NCI-H510A (cell line): ENCODE data around the gene UBFD1.
"Not testable (repeated sequence)": the region's sequence is repeated elsewhere in the genome, so short reads cannot be mapped to it uniquely, and the experiment has no call there.

Experiments used
- DNase-seq: peaks from one replicate; lab custom pipeline; 2025; lab: John Stamatoyannopoulos, UW

Gene UBFD1, protein sequence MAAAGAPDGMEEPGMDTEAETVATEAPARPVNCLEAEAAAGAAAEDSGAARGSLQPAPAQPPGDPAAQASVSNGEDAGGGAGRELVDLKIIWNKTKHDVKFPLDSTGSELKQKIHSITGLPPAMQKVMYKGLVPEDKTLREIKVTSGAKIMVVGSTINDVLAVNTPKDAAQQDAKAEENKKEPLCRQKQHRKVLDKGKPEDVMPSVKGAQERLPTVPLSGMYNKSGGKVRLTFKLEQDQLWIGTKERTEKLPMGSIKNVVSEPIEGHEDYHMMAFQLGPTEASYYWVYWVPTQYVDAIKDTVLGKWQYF

DNA sequence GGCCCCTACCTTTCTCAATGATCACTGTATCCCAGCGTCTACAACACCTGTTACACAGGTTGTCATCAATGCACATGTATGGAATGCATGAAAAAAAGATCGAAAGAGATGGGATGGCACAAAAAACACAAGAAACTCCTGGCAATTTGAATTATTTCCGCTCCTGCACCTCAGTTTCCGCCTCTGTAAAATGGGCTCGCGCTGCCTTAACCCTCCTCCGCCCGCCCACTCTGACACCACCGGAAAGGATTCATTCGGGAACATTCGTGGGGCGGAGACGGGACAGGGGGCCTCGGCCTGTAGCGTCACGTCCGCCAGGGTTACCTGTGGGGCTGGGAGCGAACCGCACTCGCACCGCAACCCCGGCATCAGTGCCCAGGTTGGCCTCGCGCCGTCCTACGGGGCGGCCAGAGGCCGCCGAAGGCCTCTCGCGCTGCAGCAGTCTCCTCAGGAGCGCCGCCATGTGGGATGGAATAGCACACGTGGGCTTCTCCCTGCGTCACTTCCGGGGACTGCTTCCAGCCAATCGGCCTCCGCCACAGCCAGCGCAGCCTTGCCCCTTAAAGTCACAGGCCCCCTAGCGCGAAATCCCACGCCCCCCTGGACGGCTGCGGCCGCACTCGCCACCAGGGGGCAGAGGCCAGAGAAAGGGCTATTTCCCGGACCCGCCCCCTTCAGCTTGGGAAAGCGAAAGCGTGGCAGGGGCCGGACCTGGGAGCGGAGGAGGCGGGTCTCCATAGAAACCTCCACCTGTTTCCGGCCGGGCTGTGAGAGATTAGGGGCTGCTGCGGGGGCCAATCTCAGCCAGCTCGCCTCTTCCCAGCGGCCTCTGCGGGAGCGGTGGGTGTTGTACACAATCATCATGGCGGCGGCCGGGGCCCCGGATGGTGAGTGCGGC lies at the start of gene UBFD1, which contains the start of gene EARS2:
TSS of gene UBFD1 (plus strand) at position 847 of the 898 bp plus-strand sequence. CDS start at position 863, 16 bp downstream.
TSS of gene EARS2 (minus strand) at position 470 of the 898 bp plus-strand sequence. CDS start at position 463, 7 bp downstream.
- DNase-seq = peak; percentile 99

DNA sequence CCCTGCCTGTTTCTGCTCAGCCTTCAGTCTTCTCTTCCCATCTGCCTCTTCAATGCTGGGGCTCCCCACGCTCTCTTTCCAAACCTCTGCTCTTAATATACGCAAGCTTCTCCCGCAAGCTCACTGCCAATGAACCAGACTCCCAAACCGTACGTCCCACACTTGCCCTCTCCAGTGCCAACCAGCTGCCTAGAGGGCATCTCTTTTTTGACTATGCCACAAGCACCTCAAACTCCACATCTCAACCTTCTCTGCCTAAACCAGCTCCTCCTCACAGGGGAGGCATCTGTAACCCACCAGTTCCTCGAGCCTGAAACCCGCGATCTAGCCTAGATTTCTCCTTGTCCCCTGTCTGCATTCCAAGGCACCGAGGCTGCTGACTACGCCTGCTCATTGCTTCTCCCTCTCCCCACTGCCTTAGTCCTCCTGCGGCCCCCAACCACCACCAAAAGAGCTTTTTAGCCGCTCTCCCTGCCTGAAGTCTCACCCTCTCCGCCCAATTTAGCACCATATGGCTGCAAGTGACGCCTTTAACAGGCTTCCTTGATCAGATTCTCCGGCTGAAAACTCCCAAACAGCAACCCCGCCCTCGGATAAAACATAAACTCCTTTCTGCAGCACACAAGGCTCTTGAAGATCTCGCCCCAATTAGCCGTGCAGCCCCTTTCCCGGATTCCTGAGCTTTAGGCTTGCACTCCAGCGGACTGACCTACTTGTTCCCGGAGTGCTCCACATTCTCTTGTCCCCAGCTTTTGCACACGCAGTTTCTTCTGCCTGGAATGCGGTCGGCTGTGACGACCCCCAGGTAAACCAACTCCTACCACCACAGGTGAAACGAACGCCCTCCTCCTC lies 48.7 kb upstream of the UBFD1 start:
- DNase-seq = no peak

DNA sequence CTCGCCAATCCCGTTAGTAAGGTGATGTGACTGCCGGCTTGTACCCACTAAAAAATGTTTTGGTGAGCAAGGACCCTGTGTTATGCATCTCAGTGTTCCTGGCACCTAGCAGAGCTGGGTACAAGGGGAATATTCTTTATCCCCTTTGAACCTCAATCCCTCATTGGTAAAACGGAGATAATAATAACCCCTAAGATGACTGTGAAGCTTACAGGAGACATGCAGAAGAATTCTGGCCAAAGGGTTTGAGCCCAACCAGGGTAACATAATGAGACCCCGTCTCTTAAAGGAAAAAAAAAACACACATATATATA lies 48.1 kb upstream of the UBFD1 start:
- no peak for DNase-seq

DNA sequence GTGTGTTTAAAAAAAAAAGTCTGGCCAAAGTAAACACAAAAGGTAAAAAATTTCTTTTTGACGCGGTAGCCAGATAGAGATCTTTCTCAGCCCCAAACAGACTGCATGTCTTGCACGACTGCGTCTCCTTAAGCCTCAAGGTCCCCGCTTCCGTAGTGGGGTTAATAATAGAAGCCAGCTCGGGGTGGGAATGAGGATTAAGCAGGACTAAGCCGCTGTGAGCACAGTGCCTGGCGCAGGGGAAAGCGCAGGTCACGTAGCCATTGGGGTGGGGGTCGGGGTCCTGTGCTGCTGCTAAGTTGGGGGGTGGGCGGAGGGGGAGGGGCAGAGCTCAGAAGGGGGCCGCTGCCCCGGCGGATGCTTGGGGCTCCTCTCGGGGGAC lies 47.8 kb upstream of the UBFD1 start:
- peak; percentile 18 for DNase-seq

DNA sequence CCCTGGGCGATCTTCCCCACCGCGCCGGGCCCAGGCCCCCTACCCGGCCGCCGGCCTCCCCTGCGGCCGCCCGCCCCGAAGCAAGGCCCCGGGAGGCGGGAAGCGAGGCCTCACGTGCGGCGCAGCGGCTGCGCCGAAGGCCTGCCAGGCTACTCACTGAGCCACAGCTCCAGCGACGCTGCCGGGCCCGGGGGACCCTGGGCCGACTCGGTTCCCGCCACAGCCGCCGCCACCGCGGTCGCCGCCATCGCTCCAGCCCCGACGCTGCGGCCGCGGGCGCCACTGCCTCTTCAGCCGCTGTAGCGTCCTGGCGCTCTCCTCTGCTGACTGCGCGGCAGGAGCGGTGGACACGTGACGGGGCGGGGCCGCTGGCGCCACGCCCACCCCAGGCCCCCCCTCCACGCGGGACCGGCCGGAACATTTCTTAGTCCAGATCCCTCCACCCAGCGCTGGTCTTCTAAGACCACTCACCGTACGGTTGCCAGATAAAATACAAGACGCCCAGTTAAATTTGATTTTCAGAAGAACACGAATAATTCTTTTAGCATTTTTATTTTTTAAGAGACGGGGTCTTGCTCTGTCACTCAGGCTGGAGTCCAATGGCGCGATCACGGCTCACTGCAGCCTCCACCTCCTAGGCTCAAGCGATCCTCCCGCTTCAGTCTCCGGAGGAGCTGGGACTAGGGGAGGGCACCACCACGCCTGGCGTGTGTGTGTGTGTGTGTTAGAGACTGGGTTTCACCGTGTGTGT lies 47.2 kb upstream of the UBFD1 start, which contains the start of gene GGA2:
TSS of gene GGA2 (minus strand) at position 331 of the 751 bp plus-strand sequence. CDS start at position 248, 83 bp downstream.
- peak; percentile 60 for DNase-seq

DNA sequence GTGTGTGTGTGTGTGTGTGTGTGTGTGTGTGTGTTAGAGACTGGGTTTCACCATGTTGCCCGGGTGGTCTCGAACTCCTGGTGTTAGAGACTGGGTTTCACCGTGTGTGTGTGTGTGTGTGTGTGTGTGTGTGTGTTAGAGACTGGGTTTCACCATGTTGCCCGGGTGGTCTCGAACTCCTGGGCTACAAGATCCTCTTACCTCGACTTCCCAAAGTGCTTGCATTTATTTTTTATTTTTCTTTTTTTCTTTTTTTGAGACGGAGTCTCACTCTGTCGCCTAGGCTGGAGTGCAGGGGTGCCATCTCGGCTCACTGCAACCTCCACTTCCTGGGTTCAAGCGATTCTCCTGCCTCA lies 46.6 kb upstream of the UBFD1 start:
- DNase-seq = not testable (repeated sequence)

DNA sequence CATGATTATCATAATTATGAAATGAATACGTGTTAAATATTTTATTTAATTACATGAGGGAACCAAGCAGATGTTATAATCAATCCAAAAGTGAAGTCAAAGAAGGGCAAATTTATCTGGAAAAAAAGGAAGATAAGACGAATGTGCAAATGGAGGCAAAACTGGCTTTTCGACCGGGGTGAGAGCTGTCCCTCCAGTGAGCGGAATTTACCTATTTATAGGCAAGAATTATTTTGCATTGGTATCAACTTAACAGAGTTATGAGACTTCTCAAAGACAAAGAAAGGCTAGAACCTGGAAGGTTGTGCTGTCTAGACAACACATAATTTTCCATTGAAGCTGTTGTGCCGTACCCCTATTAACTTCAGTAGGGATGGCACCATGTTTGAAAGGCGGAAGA lies 45.8 kb upstream of the UBFD1 start:
- no peak for DNase-seq

DNA sequence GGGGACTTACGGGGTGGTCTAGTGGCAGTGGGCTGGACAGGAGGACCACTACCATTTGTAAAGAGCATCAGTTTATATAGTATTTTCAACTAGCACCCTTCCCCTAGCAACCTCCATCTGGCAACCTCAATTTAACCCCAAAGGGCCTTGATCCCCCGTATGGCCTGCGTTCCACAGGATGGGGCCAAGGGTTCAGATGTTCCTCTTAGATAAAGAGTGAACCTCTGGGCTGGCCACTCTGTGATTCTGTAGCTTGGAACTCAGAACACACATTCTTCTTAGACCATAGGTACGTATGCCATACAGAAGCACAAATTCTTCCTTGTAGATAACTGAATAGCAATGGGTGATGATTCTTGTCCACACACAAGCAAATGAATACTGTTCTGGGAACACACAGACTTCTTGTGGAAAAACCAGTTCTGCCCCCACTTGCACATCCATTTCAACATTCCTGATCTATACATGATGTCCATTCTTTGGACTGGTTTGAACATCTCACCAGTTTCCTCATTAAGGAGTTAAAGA lies 45.3 kb upstream of the UBFD1 start:
- no peak for DNase-seq

DNA sequence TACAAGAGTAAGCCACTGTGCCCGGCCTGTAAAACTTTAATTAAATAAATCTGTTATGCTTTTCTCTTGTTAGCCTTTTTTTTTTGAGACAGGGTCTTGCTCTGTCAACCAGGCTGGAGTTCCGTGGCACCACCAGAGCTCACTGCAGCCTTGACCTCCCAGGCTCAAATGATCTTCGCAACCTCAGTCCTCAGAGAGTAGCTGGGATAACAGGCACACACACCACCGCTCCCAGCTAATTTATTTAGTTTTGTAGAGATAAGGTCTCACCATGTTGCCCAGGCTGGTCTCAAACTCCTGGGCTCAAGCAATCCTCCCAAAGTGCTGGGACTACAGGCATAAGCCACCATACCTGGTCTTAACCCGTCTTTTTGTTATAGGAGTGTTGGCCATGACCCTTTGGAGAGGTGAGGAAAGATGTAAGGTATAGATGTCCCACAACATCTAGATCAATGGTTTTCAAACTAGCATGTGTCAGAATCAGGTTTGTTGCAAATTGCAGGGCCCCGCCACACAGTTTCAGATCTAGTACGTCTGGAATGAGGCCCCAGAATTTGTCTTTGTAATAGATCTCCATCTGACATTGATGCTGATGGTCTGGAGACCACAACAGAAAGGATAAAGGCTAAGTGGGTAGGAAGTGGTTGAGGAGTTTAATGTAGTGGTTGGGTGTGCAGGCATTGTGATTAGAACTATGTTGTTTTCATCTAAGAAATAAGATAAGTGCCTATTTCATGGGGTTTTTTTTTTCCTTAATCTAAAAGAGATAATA lies 43.0 kb upstream of the UBFD1 start:
- DNase-seq = no peak

DNA sequence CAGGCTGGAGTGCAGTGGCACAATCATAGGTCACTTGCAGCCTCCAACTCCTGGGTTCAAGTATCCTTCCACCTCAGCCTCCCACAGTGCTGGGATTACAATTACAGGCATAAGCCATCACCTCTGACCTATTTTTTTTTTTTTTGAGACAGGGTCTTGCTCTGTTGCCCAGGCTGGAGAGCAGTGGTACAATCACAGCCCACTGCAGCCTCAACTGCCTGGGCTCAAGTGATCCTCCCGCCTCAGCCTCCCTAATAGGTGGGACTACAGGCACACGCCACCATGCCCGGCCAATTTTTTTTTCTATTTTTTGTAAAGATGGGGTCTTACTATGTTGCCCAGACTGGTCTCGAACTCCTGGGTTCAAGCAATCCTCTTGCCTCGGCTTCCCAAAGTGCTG lies 41.6 kb upstream of the UBFD1 start:
- DNase-seq = no peak

DNA sequence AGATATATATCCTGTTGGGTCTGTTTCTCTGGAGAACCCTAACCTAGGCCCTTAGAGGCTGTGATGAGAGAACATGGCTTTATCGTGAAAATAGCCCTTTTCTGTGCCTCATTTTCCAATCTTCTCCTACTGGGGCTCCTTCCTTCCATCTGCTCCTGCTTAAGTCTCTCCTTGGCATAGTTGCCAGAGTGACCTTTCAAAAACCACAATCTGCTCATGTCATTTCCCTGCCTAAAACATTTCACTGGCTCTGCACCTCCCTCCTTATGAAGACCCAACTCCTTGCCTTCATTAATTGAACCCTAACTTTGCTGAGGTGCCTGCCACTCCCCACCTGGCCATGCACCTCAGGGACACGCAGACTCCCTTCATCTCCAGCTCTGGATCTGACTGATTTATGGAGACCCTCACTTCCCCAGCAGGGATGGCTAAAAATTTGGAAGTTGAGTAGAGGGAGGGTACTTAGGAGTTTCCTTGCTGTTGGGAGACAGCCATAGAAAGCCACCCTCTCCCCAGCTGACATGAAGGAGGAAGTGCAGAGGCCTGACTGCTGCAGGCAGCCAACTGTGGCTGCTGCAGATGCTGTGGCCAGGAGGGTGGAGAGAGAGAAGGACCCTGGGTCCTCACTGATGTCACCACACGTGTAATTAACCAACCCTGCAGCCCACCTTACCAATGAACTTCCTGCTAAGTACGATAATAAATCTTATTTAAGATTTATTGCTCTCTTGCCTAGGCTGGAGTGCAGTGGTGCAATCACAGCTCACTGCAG lies 41.0 kb upstream of the UBFD1 start:
- no peak for DNase-seq

DNA sequence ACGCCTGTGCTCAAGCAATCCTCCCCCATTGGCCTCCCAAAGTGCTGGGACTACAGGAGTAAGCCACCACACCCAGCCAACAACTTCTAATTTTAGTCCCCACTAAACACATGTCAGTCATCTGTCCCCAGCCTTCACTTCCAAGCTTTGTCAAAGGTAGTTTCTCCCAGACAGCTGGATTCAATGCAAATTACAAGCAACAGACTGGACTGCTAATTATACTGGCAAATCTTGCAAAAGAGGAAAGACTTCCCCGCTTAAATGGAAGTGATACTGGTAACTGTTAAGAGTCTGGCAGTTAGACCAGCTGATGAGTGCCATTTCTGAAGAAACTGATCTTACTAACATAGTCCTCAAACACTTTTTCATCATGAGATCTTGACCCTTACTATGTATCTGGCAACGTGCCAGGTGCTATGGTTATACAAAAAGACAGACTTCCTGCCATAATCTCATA lies 39.1 kb upstream of the UBFD1 start:
- DNase-seq = no peak

DNA sequence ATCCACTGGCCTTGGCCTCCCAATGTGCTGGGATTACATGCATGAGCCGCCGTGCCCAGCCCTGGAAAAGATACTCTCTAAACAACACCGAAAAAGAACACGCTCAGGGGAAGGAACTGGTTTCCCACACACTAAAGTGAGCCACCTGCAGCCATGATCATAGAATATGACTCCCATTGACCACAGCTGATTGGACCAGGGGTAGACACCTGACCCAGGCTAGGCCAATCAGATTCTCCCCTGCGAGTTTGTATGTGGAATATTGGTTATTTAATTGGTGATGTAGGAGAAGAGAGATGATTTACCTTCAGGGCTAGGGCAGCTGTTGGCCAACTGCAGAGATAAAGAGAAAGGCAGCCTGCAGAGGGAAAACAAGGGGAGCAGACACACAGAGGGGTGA lies 38.2 kb upstream of the UBFD1 start:
- DNase-seq = no peak

DNA sequence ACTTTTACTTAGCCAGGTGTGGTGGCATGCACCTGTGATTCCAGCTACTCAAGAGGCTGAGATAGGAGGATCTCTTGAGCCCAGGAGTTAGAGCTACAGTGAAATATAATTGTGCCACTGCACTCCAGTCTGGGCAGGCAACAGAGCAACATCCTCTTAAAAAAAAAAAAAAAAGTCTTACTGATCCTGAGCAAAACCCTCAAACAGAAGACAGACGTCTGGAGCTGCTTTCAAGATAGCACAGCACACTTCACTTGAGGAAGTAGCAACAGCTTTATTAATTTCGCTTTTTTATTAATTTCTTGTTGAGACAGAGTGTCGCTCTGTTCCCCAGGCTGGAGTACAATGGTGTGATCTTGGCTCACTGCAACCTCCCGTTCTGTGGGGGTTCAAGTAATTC lies 37.0 kb upstream of the UBFD1 start:
- DNase-seq = no peak

DNA sequence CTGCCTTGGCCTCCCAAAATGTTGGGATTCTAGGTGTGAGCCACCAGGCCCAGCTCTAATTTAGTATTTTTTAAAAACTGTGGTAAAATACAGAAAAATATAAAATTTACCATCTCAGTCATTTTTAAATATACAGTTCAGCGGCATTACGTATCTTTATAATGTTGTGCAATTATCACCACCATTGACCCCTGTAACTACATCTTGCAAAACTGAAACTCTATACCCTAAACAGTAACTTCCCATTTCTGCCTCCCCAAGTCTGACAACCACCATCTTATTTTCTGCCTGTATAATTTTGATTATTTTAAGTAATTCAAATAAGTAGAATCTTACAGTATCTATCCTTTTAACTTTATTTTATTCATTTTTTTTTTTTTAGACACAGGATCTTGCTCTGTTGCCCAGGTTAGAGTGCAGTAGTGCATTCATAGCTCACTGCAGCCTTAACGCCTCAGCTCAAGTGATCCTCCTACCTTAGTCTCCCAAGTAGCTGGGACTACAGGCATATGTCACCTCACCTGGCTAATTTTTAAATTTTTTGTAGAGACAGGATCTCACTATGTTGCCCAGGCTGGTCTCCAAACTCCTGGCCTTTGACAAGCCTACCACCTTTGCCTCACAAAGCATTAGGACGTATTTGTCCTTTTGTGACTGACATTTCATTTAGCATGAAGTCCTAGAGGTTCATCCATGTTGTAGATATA lies 36.3 kb upstream of the UBFD1 start:
- DNase-seq = no peak

DNA sequence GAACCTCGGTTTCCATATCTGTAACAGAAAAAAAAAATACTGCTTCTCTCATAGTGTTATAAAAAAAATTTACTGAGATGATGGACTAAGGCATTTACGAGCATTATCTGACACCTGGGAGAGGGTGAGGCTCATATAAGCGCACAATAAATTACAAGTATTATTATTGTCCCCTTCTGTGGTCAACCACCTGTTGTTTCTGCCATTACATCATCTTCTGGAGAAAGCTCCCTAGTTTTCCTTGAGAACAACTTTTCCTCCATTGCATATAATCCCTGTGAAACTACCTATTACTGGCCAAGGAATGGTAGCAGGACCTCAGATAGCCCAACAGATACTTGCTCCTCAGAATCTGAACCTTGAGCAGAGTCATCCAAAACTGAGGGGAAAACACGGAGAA lies 35.6 kb upstream of the UBFD1 start:
- DNase-seq = no peak

DNA sequence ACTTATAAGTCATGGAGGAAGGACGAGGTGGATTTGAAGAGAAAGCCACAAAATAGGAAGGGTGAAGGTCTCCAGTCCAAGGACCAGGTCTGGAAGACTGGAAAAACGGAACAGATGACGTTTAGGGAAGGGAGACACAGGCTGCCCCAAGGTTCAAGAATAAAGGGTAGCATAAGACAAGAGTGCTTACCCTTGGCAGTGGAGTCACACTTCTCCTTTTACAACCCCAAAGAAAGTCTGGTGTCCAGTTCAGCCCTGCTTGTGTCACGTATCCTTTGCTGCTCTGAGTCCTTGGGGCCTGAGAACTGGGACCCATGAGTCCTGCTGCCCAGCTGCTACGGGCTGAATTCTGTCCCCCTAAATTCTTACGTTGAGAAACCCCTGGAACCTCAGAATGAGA lies 34.2 kb upstream of the UBFD1 start:
- DNase-seq = no peak

DNA sequence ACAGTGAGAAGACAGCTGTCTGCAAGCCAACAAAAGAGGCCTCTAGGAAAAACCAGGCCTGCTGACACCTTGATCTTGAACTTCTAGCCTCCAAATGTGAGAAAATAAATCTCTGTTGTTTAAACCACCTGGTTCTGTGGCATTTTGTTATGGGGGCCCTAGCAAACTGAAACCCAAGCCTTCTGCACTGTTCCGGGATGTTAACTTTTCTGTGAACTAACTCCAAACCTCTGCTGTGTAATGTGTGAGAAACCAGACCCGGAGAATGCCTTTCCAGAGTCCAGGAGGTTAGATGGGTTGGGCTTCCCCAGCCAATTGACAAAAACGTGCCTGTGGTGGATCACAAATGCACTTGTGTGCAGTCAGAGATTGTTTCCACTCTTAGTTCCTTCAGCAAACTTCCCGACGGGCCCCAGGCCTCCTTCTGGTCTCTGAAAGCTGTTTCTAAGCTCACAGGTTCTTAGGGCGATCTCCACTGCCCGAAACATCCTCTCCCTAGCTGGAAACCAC lies 33.6 kb upstream of the UBFD1 start:
- no peak for DNase-seq

DNA sequence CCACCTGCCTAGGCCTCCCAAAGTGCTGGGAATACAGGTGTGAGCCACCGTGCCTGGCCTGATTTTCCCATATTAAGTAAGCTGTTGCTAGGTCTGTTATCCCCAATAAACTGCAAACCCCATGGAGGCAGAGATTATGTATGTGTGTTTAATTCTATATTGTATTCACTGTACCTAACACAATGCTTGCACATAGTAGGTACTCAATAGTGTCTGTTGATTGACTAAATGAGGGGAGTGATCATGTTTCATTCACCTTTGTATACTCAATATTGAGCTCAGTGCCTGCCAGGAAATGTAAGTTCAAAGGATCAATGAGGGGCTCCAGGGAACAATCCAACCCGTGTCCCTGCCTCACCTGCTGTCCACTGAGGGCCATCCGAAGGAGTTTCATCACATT lies 32.6 kb upstream of the UBFD1 start:
- no peak for DNase-seq
